Measurements from ENCODE around the gene FAH.

DNA sequence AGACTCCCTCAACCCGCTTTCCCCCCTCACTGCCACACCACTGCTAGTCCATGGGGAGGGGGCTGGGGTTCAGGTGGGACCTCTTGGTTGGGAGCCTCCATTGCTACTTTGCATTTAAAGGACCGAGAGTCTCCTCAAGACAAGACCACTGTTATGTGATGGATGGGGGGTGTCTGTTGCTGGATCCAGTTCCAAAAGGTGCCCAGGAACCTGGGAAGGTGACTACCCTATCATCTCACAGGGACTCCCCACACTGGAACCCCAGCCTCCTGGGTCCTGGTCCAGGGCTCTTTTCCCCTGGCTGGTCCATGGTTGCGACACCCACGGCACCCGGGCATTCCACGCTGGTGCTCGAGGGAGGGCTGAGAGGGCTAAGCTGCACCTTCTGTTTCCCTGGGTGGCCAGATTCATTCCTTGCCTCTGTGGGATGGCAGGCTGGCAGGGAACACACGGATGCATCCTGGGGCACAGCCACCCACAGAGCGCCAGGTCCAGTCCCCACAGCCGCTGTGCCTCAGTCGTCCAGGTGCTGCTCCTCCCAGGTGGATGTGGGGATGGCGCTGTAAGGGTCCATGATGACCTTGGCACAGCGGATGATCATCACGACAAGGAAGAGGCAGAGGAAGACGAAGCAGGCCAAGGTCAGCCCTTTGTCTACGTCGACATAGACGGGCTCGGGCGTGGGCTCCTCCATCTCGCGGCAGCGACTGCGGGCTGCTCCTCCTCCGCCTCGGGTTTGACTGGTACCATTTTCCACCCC lies 48.6 kb downstream of the FAH start:
- TF ChIP-seq POLR2AphosphoS5 (IDR thresholded peaks at IDR 0.05; ENCODE audit: borderline replicate concordance, low read depth, low read length) (no peak), FOXP2 (optimal IDR thresholded peaks at IDR 0.05; ENCODE audit: control extremely low read depth, extremely low read length, insufficient read depth) (no peak), EZH2 (IDR thresholded peaks at IDR 0.05) (no peak)

Data from SK-N-MC (cell line).